ENCODE data around the gene METTL1.
"Not testable (repeated sequence)": the region's sequence is repeated elsewhere in the genome, so short reads cannot be mapped to it uniquely, and the experiment has no call there.

The METTL1 gene

DNA sequence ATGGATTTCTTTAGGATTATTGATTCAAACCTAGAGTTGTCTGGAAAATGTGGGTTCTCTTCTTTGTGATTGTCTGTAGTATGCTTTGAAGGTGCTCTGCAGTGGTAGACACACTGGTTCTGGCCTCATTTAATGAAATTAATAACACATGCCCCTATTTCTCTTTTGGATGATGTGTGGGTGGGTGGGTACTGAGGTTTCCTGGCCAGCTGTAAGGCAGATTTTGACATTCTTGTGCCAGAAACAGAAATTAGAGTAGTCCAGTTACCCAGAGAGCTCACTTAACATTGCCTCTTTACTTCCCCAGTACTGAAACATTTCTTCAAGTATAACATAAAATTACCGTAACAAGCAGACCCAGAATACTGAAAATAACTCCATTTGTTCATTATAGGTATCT lies 25.1 kb upstream of the METTL1 start:
- peak; percentile 39 for DNase-seq

DNA sequence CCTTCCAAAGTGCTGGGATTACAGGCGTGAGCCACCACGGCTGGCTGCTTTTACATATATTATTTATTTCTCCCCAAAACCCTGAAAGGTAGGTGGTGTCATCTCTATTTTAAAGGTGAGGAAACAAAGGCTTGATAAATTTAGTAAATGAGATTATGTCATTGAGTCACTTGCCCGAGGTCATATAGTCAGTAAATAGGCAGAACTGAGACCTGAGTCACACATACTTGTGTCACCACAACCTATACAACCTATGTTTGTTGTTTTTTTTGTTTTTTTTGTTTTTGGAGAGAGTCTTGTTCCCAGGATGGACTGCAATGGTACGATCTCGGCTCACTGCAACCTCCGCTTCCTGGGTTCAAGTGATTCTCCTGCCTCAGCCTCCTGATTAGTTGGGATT lies 23.4 kb upstream of the METTL1 start:
- DNase-seq, result peak; percentile 78

DNA sequence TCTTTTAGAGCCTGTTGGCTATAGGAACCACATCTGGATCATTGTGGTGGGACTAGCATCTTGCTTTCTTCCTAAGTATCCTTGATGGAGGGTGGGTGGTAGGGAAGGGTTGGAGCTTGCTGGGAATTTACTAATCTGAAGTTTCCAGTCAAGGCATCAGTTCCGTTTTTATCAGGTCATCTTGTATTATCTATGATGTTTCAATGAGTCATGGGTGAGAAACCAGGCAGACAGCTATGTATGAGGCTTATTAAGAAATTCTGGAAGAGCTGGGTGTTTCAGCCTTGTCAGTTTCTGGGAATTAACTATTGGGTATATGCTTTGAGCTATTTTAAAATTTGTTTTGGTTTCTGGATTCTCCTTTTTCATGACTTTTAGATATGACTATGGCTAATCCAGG lies 22.0 kb upstream of the METTL1 start:
- peak; percentile 96 for DNase-seq

DNA sequence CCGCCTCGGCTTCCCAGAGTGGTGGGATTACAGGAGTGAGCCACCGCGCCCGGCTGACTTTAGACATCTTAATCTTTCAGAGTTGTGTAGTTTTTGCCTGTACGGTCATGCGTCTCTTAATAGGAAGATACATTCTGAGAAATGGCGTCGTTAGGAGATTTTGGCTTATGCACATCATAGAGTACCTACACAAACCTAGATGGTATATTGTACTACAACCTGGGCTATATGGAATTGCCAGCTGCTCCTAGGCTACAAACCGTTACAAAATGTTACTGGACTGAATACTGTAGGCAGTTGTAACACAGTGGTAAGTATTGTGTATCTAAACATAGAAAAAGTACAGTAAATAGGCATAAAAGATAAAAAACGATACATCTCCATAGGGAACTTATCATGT lies 12.0 kb upstream of the METTL1 start:
- DNase-seq, result no peak

DNA sequence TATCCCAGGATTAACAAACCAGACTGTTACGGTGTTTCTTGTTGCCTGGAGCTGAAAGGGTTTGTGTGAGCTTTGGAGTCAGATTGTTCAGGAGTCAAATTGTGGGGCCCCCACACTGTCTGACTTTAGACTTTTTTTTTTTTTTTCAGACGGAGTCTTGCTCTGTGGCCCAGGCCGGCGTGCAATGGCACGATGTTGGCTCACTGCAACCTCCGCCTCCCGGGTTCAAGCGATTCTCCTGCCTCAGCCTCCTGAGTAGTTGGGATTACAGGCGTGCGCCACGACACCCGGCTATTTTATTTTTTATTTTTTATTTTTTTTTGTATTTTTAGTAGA lies 11.5 kb upstream of the METTL1 start:
- no peak for DNase-seq

DNA sequence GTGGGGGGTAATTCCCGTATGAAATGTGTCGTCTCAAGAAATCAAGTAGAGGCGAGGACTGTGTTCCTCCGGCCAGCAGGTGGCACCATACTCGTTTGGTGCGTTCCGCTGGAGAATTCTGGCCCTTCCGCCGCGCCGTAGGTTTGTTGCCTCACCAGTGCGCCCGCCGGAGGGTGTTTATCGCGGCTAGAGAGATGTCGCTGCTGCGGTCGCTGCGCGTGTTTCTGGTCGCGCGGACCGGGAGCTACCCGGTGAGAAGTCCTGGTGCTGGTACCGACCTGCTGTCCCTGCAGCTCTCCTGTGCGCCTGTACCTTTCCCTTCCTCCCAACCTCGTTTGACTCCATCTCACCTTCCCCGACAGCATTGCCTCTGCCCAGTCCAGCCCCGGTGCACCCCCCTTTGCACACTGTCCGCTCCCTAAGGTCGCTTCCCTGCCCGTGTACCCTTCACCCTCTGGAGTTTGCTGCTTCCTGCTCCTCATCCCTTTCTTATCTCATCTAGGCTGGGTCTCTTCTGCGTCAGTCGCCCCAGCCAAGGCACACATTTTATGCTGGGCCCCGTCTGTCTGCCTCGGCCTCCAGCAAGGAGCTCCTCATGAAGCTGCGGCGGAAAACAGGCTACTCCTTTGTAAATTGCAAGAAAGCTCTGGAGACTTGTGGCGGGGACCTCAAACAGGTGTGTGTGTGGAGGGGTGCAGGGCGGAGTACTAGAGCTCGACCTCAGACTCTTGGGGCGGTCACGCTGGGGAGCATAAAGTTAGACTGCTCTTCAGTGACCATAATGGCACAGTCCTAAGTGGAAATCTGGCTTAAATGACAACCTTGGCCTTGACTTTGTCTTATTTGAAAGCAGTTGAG lies 10.9 kb upstream of the METTL1 start, which contains the start of gene TSFM:
TSS of gene TSFM (plus strand) at position 180 of the 858 bp plus-strand sequence. CDS start at position 195, 15 bp downstream.
- peak; percentile 94 for DNase-seq

DNA sequence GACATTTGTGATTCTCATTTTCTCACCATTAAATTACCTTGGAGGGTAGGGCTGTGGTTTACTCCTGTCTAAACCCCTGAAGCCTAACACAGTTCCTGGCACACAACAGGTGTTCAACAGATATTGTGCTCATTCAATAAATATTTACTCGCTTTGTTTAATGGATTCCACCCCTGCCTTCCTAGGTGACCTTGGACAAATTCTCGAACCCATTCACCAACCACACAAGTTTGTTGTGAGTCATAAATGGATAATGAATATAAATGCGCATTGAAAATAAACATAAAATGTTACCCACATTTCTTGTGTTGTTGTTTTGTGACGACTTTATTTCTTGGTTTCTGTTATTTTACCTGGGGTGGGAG lies 10.3 kb upstream of the METTL1 start:
- no peak for DNase-seq

DNA sequence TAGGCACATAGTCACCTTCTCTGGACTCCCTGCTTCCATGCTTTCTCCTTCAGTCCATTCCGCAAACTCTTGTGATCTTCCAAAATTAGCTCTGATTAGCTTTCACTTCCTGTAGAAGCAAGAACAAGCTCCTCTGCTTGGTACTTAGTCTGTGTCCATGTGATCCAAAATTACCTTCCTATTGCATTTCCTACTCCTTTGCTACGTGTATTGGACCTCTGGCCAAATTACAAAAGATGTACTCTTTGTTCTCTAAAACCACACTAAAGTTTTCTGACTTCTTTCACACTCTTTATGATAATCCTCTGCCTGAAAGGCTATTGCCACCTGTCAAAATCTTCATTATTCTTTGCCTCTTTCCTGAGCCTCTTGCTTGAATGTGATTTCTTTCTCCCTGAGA lies 9.9 kb upstream of the METTL1 start:
- peak; percentile 38 for DNase-seq

DNA sequence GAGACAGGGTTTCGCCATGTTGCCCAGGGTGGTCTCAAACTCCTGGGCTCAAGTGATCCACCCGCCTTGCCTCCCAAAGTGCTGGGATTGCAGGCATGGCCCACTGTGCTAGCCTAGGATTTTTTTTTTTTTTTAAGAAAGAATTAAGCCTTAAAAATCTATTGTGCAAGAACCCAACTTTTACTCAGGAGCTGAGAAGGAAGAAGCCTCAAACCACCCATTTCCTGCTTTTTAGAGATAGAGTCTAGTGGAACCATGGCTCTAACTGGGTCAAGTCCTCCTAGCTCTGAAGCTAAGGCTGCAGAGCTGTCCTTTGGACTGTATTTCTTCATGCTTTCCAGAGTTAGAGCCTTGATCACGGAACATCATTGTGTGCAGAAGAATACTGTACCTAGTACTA lies 9.3 kb upstream of the METTL1 start:
- peak; percentile 60 for DNase-seq

DNA sequence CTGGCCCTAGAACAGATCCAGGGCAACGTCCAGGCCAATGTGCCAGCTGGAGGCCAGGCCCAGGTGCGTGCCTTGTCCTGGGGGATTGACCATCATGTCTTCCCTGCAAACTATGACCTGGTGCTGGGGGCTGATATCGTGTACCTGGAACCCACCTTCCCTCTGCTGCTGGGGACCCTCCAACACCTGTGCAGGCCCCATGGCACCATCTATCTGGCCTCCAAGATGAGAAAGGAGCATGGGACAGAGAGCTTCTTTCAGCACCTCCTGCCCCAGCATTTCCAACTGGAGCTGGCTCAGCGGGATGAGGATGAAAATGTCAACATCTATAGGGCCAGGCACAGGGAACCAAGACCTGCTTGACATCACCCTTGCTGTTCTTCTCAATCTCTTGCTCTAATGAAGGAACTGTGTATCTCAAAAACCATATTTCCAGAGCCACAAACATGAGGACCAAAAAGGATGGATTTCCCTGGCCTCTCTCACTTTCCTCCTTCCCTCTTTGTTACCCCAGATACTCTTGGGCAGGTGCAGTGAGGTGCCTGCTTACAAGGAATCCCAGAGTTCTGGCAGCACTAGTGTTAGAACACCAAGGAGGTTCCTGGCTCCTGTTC lies 8.5 kb upstream of the METTL1 start:
- no peak for DNase-seq

DNA sequence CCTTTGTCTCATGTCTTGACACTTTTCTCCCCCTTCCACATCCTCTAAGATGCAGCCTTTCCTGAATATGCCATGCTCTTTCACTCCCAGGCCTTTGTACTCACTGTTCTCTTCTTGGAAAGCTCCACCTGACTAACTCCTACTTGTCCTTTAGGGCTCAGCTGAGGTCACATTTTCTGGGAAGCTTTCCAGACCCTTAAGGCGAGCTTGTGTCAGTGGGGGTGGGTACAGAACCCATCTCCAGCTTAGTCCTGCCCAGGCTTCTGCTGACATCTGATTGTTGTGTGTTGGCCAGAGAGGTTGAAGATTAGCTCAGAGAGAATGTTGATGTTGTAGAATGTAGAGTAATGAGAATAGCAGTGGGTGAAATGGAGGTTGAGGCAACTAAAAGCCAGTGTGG lies 7.8 kb upstream of the METTL1 start:
- no peak for DNase-seq

DNA sequence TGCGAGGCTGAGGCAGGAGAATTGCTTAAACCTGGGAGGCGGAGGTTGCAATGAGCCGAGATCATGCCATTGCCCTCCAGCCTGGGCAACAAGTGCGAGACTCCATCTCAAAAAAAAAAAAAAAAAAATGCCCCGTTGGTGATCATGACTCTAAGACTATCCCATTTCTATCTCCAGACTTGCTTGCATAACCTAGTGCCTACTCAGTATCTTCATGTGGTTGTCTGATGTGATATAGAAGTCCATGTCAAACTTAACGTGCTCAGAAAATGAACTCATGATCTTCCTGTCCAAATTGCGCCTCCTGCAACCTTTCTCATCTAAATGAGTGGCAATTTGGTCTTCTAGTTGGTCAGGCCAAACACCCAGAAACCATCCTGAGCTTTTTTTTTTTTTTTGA lies 6.0 kb upstream of the METTL1 start:
- peak; percentile 59 for DNase-seq

DNA sequence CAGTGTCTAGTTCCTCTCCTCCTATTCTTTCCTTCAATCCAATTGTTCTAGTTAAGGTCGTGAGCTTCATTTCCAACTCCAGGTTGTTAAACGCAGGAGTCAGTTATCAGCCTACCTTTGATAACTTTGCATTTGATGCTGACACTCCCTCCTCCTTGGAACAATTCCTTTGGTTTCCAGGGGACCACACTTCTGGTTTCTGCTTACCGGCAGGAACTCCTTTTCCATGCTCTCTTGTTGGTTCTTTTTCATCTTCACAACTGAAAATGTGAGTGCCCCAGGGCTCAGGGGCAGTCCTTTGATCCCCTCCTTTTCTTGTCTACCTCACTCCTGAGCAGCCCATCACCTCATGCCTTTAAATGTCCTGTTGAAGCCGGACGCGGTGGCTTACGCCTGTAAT lies 5.5 kb upstream of the METTL1 start:
- DNase-seq, result no peak

DNA sequence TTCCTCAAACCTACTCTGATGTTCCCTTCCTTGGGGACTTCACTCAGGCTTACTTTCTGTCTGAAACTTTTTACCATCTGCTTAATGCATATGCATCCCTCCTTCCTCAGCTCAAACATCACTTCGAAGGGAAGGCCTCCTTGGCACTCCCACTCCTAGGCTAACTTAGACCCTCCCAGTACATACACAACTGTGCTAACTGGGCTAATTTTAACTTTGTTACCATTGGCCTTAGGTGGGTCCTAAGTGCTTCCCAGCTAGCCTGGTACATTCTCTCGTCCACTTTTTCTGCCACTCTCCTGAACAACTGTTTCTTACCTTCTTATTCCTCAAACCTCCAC lies 4.3 kb upstream of the METTL1 start:
- DNase-seq, result no peak

DNA sequence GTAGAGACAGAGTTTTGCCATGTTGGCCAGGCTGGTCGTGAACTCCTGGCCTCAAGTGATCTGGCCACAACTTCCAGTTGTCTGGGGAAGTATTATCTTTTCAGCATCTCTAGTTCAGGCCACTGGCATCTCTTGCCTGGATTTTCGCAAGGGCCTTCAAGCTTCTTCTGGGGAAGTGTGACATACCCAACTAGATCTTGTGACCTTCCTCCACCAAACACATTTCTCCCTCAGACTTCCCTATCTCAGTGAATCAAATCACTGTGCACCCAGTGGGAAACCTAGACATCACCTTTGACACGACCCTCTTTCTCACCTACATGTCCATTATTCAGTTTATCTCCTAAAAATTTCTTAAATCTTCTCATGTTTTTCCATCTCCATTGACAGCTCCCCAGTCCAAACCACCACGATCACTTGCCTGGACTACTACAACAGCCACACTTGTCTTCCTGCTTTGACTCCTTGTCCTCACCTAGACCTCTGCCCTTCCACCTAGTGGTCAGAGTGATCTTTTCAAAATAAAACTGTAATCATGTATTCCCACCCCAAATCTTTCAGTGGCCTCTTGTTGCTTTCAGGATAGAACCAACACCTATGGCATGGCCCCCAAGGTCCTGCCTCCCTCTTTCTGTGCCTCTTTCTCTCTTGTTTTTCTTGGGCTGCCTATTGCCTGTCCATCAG lies 3.8 kb upstream of the METTL1 start:
- DNase-seq, result peak; percentile 86

DNA sequence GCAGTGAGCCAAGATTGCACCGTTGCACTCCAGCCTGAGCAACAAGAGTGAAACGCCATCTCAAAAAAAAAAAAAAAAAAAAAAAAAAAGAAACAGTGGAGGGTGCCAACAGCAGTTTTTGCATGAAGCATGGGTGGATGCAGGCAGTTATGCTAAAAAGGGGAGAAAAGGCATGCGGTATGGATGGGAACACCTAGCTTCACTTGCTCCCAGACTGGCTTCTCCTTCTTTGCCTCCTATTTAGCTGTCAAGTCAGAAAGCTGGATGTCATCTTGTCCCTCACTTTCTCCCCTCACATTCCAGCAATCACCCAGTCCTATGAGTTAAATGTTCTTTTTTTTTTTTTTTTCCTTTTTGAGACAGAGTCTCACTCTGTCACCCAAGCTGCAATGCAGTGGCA lies 3.1 kb upstream of the METTL1 start:
- no peak for DNase-seq

DNA sequence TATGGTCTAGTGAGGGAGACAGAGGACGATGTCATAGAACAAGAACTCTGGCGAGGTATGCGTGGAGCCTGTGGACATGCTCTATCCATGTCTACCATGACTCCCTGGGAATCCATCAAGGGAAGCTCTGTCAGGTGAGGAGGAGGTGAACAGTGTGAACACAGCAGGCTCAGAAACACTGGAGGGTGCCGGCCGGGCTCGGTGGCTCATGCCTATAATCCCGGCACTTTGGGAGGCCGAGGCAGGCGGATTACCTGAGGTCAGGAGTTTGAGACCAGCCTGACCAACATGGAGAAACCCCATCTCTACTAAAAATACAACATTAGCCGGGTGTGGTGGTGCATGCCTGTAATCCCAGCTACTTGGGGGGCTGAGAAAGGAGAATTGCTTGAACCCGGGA lies 2.7 kb upstream of the METTL1 start:
- not testable (repeated sequence) for DNase-seq

DNA sequence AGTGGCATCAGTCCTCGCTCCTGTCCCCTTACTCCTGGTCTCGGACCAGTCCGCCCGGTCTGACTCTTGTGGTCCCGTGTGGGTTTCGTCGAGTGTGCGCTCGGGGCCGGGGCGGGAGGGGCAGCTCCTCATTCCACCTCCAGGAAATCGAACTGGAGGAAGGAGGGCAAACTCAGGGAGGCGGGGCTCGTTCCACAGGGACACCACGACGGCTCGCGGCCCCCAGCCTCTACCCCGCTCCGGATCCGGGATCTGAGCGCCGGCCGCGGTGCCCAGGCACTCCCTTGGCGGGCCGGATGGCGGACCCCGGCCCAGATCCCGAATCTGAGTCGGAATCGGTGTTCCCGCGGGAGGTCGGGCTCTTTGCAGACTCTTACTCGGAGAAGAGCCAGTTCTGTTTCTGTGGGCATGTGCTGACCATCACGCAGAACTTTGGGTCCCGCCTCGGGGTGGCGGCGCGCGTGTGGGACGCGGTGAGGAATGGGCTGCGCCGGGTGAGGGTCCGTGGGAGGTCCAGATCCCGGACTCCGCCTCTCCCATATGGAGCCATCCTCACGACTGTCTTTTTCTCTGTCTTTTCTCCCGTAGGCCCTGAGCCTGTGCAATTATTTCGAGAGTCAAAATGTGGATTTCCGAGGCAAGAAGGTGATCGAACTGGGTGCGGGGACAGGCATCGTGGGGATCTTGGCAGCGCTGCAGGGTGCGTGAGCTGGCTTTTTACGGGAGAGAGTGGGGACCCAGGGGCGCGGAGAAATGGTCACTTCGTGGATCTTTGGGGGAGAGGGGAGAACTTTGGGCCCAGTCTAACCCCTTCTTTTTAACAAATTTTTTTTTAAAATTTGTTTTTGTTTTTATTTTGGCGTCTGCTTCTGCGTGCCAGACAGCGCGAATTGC lies 771 bp upstream of the METTL1 start, which contains the start of gene EEF1AKMT3:
TSS of gene EEF1AKMT3 (plus strand) at position 186 of the 894 bp plus-strand sequence. CDS start at position 297, 111 bp downstream.
- peak; percentile 71 for DNase-seq

DNA sequence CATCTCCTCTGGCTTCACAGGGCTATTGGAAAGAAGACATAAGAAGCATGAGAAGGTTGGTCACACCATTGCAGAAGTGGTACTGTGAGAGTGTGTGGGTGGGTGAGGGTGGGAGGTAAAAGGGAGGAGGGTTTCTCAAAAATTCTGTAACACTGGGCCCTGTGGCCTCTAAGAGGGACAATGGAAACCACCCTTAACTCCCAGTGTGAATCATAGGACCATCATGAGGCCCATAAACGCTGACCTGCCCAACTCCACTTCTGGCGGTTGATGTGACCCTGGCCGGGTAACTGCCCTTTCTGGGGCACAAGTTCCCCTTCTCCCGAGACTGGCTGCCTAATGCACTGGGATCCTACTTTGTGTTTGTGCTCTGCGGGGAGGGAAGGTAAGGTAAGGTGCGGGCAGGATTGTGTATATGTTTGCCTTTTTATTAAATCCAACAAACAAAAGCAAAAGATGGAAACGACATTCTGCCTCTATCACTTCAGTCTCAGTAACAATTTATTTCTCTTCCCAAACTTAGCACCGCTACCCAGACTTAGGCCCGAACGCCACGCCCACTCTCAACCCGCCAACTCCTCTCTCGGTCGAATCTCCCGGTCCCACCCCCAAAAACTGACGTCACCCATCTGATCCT lies 551 bp downstream of the METTL1 start:
- DNase-seq, result peak; percentile 98

DNA sequence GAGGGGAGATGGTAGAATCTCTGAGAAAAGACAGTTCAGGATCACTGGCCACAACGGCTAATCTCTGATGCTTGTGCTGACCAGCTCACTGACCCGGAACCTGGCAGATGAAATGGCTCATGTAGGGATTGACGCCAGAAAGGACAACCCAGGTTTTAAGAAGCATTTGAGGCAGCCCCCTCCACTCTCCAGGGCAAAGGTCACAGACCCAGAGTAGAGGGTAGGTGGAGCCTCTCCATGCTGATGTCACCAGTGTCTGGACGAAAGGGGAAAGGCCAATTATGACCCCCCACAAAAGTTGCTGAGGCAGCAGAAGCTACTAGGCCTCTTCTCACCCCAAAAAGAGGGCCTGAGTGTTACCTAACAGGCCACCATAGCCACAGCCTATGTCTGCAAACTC lies 1.2 kb downstream of the METTL1 start:
- DNase-seq, result peak; percentile 57

DNA sequence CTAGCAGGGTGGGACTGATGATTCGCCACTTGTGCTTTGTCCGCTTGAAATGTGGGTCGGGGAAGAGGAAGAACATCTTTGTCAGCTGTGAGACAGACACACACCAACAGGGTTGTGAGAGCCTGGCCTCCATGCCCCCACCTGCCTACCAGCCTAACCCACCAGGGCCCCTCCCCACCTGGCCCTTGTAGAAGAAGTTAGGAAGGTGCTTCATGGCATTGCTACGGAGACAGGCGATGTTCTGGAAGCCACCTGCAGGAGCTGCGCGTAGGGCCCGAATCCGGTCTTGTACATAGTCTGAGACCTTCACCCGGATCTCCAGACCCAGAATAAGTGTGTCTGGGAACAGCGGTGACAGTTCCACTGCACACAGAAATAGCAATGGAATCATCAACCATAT lies 2.3 kb downstream of the METTL1 start:
- DNase-seq, result no peak

DNA sequence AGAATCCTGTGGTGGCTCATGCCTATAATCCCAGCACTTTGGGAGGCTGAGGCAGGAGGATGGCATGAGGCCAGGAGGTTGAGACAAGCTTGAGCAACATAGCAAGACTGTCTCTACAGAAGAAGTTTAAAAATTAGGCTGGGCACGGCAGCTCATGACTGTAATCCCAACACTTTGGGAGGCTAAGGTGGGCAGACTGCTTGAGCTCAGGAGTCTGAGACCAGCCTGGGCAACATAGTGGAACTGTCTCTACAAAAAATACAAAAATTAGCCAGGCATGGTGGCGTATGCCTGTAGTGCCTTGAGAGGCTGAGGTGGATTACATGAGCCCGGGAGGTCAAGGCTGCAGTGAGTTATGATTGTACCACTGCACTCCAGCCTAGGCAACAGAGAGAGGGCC lies 4.0 kb downstream of the METTL1 start:
- DNase-seq, result no peak

DNA sequence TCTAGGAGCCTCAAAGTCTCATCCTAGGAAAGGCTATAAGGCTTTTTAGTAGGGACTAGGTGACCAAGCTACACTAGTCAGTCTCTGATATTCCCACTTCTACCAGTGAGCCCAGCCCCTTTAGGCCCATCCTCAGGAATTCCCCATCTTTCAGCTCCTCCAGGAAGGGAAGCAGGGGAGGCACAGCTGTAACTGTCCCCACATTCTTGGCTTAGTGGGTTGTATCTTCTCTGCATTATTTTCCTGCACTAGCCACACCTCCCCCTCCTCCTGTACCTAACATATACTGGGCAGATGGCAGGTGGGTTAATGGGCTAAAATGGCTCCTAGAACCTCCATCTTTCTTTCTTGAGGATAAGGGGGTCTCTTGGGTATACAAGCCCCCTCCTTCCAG lies 4.6 kb downstream of the METTL1 start:
- no peak for DNase-seq

Measured in inflammatory macrophage treated with lipopolysaccharide for 4 hours (primary cell).